ENCODE results near the gene PACS2.

- no peak for TF ChIP-seq CTCF (conservative IDR thresholded peaks at IDR 0.05; ENCODE audit: low read length)
- TF ChIP-seq EZH2phosphoT487 (IDR thresholded peaks at IDR 0.05; ENCODE audit: borderline replicate concordance) = no peak
Measured at GRCh38 chr14:105348169-105348944, 33.8 kb downstream of the PACS2 start.
